ENCODE measurements around the gene IKZF2. TPM values are rescaled to one million over a fixed set of nuclear protein-coding genes. Genes with fewer than 3 reads are reported as not detected.

Gene IKZF2
- total and polyA plus RNA-seq, 9 of the 15 experiments (the other 6 are each of a cell fraction or from before 2014, with no cell fraction given), result 0.04 to 0.54 (median 0.22) TPM

GRCh38 chr2:213079756-213080155 lies 71.7 kb downstream of the IKZF2 start:
- no peaks in the 10 kb centered on the region for H3K27me3 ChIP-seq (ENCODE audit: control insufficient read depth in 2 of 2, insufficient read depth in 2 of 2, low read length in 2 of 2)
- no peaks in the 10 kb centered on the region for H3K79me2 ChIP-seq (ENCODE audit: control insufficient read depth, insufficient read depth, low read length)
- ATAC-seq (no peak), DNase-seq (ENCODE audit: extremely low read depth in 1 of 4, low spot score in 3 of 4) (no peak), FAIRE-seq (no peak)
- ChIA-PET POLR2A (no interaction called here), CTCF (ENCODE audit: low intra/inter-chr PET ratio) (no interaction called here)
- no peak overlapping the region for H3K27ac ChIP-seq (ENCODE audit: extremely low read depth, low read depth, low read length)
- in situ Hi-C loops (cut with MboI), result no loop called here
- no peak overlapping the region for H3K4me3 ChIP-seq
- no peaks in the 10 kb centered on the region for H3K9me3 ChIP-seq (replicated peaks; ENCODE audit: control insufficient read depth, insufficient read depth, low read depth, low read length)
- TF ChIP-seq XRCC4 (IDR thresholded peaks at IDR 0.05; ENCODE audit: extremely low read depth, insufficient read depth, insufficient read length) (no peak), TSC22D4 (tag; IDR thresholded peaks at IDR 0.05) (no peak), ZNF77 (CRISPR knock-in tag; IDR thresholded peaks at IDR 0.05) (no peak), FOXJ3 (CRISPR knock-in tag; IDR thresholded peaks at IDR 0.05) (no peak), ZNF12 (CRISPR knock-in tag; IDR thresholded peaks at IDR 0.05) (no peak), MCM2 (IDR thresholded peaks at IDR 0.05; ENCODE audit: low read depth) (no peak), CBFB (CRISPR knock-in tag; IDR thresholded peaks at IDR 0.05) (no peak), E4F1 (CRISPR knock-in tag; IDR thresholded peaks at IDR 0.05; ENCODE audit: borderline replicate concordance) (no peak), ZNF23 (CRISPR knock-in tag; IDR thresholded peaks at IDR 0.05) (no peak), MEF2A (IDR thresholded peaks at IDR 0.05; ENCODE audit: control insufficient read depth, low read depth, low read length) (no peak), ZEB2 (IDR thresholded peaks at IDR 0.05) (no peak)
- TF ChIP-seq, protein P1, sequence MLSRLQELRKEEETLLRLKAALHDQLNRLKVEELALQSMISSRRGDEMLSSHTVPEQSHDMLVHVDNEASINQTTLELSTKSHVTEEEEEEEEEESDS (CRISPR knock-in tag; IDR thresholded peaks at IDR 0.05), result no peak
- no peaks in the 10 kb centered on the region for H3K9me1 ChIP-seq (ENCODE audit: control insufficient read depth, insufficient read depth, low read length)
- intact Hi-C loops (cut with micrococcal nuclease), result no loop called here
- no TSS peak for BruUV-seq (replicated peaks)
- H4K20me1 ChIP-seq (replicated peaks; ENCODE audit: control insufficient read depth, insufficient read depth, low read length), result no peaks in the 10 kb centered on the region
- no peaks in the 10 kb centered on the region for H3K36me3 ChIP-seq (ENCODE audit: control insufficient read depth, insufficient read depth, low read length)
- no peaks in the 10 kb centered on the region for H3K4me1 ChIP-seq (replicated peaks in 1 of 2; ENCODE audit: control insufficient read depth in 2 of 2, insufficient read depth in 2 of 2, low read length in 2 of 2)
- H3K4me2 ChIP-seq (ENCODE audit: insufficient read depth, low read length), result no peak overlapping the region
- H3K9ac ChIP-seq (ENCODE audit: insufficient read depth in 1 of 2, low read depth in 2 of 2, low read length in 2 of 2), result no peak overlapping the region
- H2AFZ ChIP-seq (ENCODE audit: low read depth, low read length), result no peak overlapping the region
